GM12801 (cell line): ENCODE results near the gene ZNF845.

Experiments
- CTCF ChIP-seq: IDR thresholded peaks from one replicate; pipeline ENCODE4 v1.5.1; 2011; ENCODE audit warnings: control low read depth; ENCODE audit not compliant: insufficient read length; ENCODE audit errors: extremely low read depth

The ZNF845 gene

GRCh38 chr19:53372196-53372595, 38.6 kb downstream of the ZNF845 start:
- no peak for TF ChIP-seq CTCF

- TF ChIP-seq CTCF, result no peak
Observed at GRCh38 chr19:53374288-53374687, 40.7 kb downstream of the ZNF845 start.

- no peak for TF ChIP-seq CTCF
Observed at GRCh38 chr19:53374743-53375142, 41.2 kb downstream of the ZNF845 start.

- no peak for TF ChIP-seq CTCF
Observed at GRCh38 chr19:53381376-53381775, 47.8 kb downstream of the ZNF845 start.

GRCh38 chr19:53388168-53388567, 54.6 kb downstream of the ZNF845 start:
- TF ChIP-seq CTCF, result no peak

- TF ChIP-seq CTCF, result no peak
Observed at GRCh38 chr19:53388904-53389303, 55.4 kb downstream of the ZNF845 start.

GRCh38 chr19:53389571-53389970, 56.0 kb downstream of the ZNF845 start:
- no peak for TF ChIP-seq CTCF

GRCh38 chr19:53389978-53390377, 56.4 kb downstream of the ZNF845 start:
- no peak for TF ChIP-seq CTCF
